A673 (cell line): ENCODE data around the gene MOGAT2.

Source experiments
- CTCF ChIP-seq: fragments of 300-800, 200-600 bp; sonication (generic); conservative IDR thresholded peaks from 2 replicates; pipeline ENCODE4 v1.5.1; 2017; ENCODE audit warnings: low read depth, mild to moderate bottlenecking, antibody characterized with exemption, low read length, moderate library complexity, mixed read lengths
- EZH2 ChIP-seq: fragments of 200-600 bp; sonication (generic); IDR thresholded peaks from 2 replicates; pipeline ENCODE4 v1.6.1; 2017; ENCODE audit warnings: borderline replicate concordance, low read depth, mild to moderate bottlenecking, mixed read lengths, antibody characterized with exemption, low read length; ENCODE audit not compliant: poor library complexity, severe bottlenecking

DNA sequence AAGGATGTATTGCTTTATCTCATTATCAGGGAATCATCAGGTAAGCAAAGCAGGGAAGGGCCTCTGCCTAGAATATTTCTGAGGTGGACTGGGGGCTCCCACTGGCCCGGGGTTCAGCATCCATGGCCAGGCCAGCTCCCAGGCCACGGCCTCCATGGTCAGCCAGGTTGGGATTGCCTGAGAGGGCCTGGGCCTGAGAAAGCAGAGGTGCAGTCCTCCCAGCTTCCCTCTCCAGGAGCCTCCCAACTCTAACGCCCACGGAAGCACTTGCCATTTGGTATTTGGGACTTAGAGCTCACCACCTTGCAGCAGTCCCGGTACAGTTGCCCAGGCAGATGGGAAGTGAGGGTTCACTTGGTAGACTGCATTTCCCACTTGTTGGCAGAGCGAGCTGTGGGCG, 63.7 kb downstream of the MOGAT2 start:
- no peak for TF ChIP-seq EZH2
- TF ChIP-seq CTCF, result no peak
